SH-SY5Y (cell line): ENCODE results near the gene MX2.

Experiments used
- GATA2 ChIP-seq: IDR thresholded peaks from 2 replicates; pipeline ENCODE4 v1.6.1; 2011; ENCODE audit warnings: mild to moderate bottlenecking, low read depth, low read length
- GATA3 ChIP-seq: IDR thresholded peaks from 2 replicates; pipeline ENCODE4 v1.6.1; 2011; ENCODE audit warnings: low read depth, mild to moderate bottlenecking, low read length, moderate library complexity

DNA sequence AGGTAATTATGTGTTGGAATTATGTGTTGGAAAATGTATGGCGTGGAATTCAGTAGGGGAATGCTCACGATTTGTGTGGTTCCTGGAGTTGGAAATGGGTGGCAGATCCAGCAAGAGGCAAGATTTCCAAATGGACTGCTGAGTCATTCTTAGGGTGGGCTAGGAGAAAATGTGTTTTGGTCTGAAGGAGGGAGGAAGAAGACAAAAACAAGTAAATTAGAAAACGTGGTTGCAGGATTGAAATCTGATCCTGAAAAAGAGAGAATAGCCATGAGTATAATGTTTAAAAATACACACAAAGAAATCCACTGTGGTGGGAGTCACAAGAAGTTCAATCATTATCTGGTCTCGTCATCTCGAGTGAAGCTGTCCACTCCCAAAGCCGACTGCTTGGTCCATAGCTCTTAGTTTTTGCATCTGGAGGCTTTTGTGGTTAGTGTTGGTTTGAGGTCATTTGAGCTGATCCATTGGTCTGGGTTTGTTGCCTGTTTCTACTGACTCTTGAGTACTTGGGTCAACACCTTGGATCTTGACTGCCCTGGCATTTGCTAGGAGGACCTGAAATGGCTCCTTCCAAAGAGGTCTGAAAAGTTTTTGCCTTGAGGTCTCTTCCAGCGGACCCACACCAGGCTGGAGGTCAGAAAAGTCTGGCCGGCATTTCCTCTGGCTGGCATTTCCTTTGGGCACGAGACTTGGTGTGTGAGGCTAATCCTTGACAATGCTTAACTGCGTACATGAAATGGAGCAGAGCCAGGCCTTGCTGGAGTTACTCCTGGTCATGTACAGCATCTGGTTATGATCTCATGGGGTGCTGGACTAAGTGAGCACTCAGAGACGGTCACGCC is 9.2 kb downstream of the MX2 start:
- no peak for TF ChIP-seq GATA2
- TF ChIP-seq GATA3: no peak
